Spleen (tissue), 7 donors: Measurements from ENCODE around the gene NAA25.
"Not testable (repeated sequence)": the region's sequence is repeated elsewhere in the genome, so short reads cannot be mapped to it uniquely, and the experiment has no call there.

Experiments
- CTCF ChIP-seq, 11 experiments: fragments of 200-600 bp in 7 of 11; fragments of 450-650 bp in 4 of 11; sonication (generic) in 4 of 11; IDR thresholded peaks in 8 of 11; conservative IDR thresholded peaks in 3 of 11; 1 replicate in 7 of 11; 2 replicates in 4 of 11; pipeline versions ENCODE4 v1.4.0 to v1.8.0; 2016 to 2021; ENCODE audit warnings: antibody characterized with exemption in 11 of 11, inconsistent platforms in 4 of 11, mild to moderate bottlenecking in 1 of 11
- POLR2A ChIP-seq, 3 donors: fragments of 450-650 bp; IDR thresholded peaks; one replicate each; pipeline ENCODE4 v1.5.1; 2017; ENCODE audit warnings: antibody characterized with exemption in 3 of 3, mild to moderate bottlenecking in 1 of 3
- POLR2AphosphoS5 ChIP-seq, 3 donors: sonication (generic); formaldehyde crosslinking; IDR thresholded peaks; one replicate each; pipeline ENCODE4 v1.5.1; 2017; ENCODE audit warnings: antibody characterized with exemption in 3 of 3
- donor health status: DM: no; HTN: no; CAD: no; lungs with moderate emphysema.
- donor health status: DM: no; HTN: no; CAD: no.
- donor health status: DM: no; HTN: no; CAD: no.

- not testable (repeated sequence) for TF ChIP-seq CTCF (IDR thresholded peaks at IDR 0.05 in 8 of 11, conservative IDR thresholded peaks at IDR 0.05 in 3 of 11); POLR2A (IDR thresholded peaks at IDR 0.05); POLR2AphosphoS5 (IDR thresholded peaks at IDR 0.05)
Measured at GRCh38 chr12:112036614-112037013, 72.0 kb downstream of the NAA25 start.
